ENCODE data around the gene SLC7A14.

GRCh38 chr3:170529912-170530311 lies 56.0 kb downstream of the SLC7A14 start:
- no peak for TF ChIP-seq CTCF (conservative IDR thresholded peaks at IDR 0.05)
- no peak for TF ChIP-seq ZFX (IDR thresholded peaks at IDR 0.05)

Measured in C4-2B (cell line).